Measurements from ENCODE around the gene PPAN. TPM values are rescaled to one million over a fixed set of nuclear protein-coding genes. Genes with fewer than 3 reads are reported as not detected.

Gene PPAN
- total RNA-seq, 1 experiment from 2014 or later, result 63.3 TPM

DNA sequence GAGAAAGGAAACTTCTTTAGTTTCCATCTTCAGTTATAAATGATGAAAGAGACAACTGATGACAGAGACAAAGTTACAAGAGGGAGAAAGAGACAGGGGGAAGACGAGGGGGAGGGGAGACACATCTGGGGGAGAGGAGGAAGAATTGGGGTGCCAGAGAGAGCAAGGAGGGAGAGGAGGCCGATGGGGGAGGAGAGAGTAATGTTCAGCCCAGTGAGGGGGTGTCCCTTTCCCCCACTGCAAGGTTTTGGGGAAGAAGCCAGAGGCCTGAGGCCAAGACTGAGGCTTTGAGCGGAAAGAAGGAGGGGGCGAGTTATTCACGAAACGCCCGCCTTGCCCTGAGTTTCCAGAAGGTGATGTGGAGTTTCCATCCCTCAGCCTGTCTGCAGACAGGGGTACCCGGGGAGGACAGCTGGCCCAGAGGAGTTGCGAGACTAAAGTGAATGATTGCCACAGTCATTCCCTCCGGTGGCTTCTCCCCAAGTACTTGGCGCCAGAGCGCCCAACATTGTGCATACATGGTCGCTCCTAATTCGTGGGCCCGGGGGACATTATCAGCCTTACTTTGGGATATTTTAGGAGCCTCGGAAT, 558 bp upstream of the PPAN start:
- no peaks in the 10 kb centered on the region; the same call in 1 of the 2 replicates for H3K4me1 ChIP-seq (ENCODE audit: control insufficient read depth, insufficient read depth, low read length)
- H3K27ac ChIP-seq (ENCODE audit: low read length), result no peak overlapping the region
- BruUV-seq (replicated peaks), result no TSS peak
- H3K4me3 ChIP-seq (ENCODE audit: low read depth in 2 of 2, low read length in 2 of 2), result peak overlapping the region; percentile 26 to 82; a peak in 2 of 4 replicates
- intact Hi-C loops (cut with micrococcal nuclease; ENCODE audit: unreplicated experiment) (no loop called here), in situ Hi-C loops (cut with HindIII; ENCODE audit: low pct_unique_long_range_greater_than_20kb, low sequenced_read_pairs) (no loop called here)
- H3K27me3 ChIP-seq (ENCODE audit: control insufficient read depth, insufficient read depth, low read length), result no peaks in the 10 kb centered on the region
- ATAC-seq (no peak), DNase-seq (ENCODE audit: low read depth, low spot score) (no peak)
- TF ChIP-seq TCF7L2 (IDR thresholded peaks at IDR 0.05; ENCODE audit: low read depth, low read length), result 0 out of 2 replicates have a peak, but pooled peaks have one; percentile 28
- TF ChIP-seq, protein P1, sequence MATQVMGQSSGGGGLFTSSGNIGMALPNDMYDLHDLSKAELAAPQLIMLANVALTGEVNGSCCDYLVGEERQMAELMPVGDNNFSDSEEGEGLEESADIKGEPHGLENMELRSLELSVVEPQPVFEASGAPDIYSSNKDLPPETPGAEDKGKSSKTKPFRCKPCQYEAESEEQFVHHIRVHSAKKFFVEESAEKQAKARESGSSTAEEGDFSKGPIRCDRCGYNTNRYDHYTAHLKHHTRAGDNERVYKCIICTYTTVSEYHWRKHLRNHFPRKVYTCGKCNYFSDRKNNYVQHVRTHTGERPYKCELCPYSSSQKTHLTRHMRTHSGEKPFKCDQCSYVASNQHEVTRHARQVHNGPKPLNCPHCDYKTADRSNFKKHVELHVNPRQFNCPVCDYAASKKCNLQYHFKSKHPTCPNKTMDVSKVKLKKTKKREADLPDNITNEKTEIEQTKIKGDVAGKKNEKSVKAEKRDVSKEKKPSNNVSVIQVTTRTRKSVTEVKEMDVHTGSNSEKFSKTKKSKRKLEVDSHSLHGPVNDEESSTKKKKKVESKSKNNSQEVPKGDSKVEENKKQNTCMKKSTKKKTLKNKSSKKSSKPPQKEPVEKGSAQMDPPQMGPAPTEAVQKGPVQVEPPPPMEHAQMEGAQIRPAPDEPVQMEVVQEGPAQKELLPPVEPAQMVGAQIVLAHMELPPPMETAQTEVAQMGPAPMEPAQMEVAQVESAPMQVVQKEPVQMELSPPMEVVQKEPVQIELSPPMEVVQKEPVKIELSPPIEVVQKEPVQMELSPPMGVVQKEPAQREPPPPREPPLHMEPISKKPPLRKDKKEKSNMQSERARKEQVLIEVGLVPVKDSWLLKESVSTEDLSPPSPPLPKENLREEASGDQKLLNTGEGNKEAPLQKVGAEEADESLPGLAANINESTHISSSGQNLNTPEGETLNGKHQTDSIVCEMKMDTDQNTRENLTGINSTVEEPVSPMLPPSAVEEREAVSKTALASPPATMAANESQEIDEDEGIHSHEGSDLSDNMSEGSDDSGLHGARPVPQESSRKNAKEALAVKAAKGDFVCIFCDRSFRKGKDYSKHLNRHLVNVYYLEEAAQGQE (IDR thresholded peaks at IDR 0.05; ENCODE audit: insufficient read depth in 1 of 2, low read depth in 2 of 2, low read length in 1 of 2), result no peak
- H3K36me3 ChIP-seq (ENCODE audit: control insufficient read depth, insufficient read depth, low read length), result peaks cover 14% of the 10 kb centered on the region
- ChIA-PET POLR2A (no interaction called here), CTCF (interaction anchor here (0.6 kb wide), 1 partner anchor 283 kb away, joined by 3 read pairs; no protein-coding TSS in a partner anchor)
- no peaks in the 10 kb centered on the region for H3K9me3 ChIP-seq (ENCODE audit: control insufficient read depth, insufficient read depth, low read depth, low read length)

DNA sequence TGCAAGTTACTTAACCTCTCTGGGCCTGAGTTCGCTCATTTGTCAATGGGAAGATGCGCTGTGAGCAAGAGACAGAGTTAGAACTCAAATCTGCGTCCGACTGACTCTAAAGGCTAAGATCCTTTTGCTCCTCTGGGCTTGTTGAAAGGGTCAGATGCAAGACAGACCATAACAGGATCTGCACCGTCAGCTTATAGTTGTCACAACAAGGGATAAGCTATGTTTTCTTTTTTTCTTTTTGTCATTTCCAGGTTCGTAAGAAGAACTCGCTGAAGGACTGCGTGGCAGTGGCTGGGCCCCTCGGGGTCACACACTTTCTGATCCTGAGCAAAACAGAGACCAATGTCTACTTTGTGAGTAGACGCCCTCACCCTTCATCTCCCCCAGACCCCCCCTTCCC, 1.1 kb downstream of the PPAN start:
- Histone ChIP-seq H3K9me3 (ENCODE audit: control insufficient read depth, insufficient read depth, low read depth, low read length) (no peaks in the 10 kb centered on the region), H3K27me3 (ENCODE audit: control insufficient read depth, insufficient read depth, low read length) (no peaks in the 10 kb centered on the region), H3K4me1 (ENCODE audit: control insufficient read depth, insufficient read depth, low read length) (peaks cover 7% of the 10 kb centered on the region), H3K36me3 (ENCODE audit: control insufficient read depth, insufficient read depth, low read length) (peaks cover 14% of the 10 kb centered on the region), H3K4me3 (ENCODE audit: low read depth in 2 of 2, low read length in 2 of 2) (peak overlapping the region; percentile 82 to 94), H3K27ac (ENCODE audit: low read length) (peak overlapping the region; percentile 90)
- DNase-seq (ENCODE audit: low read depth, low spot score) (no peak), ATAC-seq (no peak)
- ChIA-PET POLR2A (interaction anchor here (0.6 kb wide), 1 partner anchor 176 kb away, joined by 5 read pairs; no protein-coding TSS in a partner anchor), CTCF (no interaction called here)
- TF ChIP-seq SIN3A (IDR thresholded peaks at IDR 0.05; ENCODE audit: borderline replicate concordance, insufficient read depth, low read depth, low read length) (no peak), TCF7L2 (IDR thresholded peaks at IDR 0.05; ENCODE audit: low read depth, low read length) (no peak), POLR2AphosphoS5 (IDR thresholded peaks at IDR 0.05; ENCODE audit: low read depth, low read length) (no peak)
- TF ChIP-seq, protein P1 (IDR thresholded peaks at IDR 0.05; ENCODE audit: insufficient read depth in 1 of 2, low read depth in 2 of 2, low read length in 1 of 2), result no peak
- TF ChIP-seq, protein P2, sequence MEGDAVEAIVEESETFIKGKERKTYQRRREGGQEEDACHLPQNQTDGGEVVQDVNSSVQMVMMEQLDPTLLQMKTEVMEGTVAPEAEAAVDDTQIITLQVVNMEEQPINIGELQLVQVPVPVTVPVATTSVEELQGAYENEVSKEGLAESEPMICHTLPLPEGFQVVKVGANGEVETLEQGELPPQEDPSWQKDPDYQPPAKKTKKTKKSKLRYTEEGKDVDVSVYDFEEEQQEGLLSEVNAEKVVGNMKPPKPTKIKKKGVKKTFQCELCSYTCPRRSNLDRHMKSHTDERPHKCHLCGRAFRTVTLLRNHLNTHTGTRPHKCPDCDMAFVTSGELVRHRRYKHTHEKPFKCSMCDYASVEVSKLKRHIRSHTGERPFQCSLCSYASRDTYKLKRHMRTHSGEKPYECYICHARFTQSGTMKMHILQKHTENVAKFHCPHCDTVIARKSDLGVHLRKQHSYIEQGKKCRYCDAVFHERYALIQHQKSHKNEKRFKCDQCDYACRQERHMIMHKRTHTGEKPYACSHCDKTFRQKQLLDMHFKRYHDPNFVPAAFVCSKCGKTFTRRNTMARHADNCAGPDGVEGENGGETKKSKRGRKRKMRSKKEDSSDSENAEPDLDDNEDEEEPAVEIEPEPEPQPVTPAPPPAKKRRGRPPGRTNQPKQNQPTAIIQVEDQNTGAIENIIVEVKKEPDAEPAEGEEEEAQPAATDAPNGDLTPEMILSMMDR (IDR thresholded peaks at IDR 0.05), result no peak
- intact Hi-C loops (cut with micrococcal nuclease; ENCODE audit: unreplicated experiment), result no loop called here
- in situ Hi-C loops (cut with HindIII; ENCODE audit: low pct_unique_long_range_greater_than_20kb, low sequenced_read_pairs), result no loop called here
- BruUV-seq (replicated peaks), result no TSS peak
